Measurements from ENCODE around the gene TCTA.

- no peak for TF ChIP-seq CTCF (IDR thresholded peaks at IDR 0.05; ENCODE audit: low read length)
- no peak for TF ChIP-seq EZH2 (IDR thresholded peaks at IDR 0.05; ENCODE audit: borderline replicate concordance, low read length)
These were observed 15.4 kb downstream of the TCTA start for GRCh38 chr3:49427586-49427985.
